Measurements from ENCODE around the gene PMVK.

PMVK gene

DNA sequence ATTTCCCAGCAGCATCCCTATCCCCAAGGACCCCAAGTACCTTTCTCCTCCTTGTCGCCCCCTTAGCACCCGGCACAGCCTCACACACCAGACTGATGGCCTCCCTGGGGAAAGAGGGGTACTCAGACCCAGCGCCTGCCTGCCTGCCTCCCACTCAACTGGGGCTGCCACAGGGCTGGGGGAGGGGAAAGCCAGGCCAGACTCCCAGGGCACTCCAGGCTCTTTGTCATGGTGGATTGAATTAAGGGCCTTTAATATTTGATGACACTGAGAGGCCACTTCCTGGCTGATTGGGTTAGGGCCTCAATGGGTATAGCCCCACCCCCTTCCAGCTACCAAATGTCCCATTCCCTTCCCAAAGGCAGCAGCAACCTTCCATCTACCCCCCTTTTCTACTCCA is 32.2 kb upstream of the PMVK start:
- no peak for DNase-seq (ENCODE audit: extremely low read depth, insufficient read length)
- TF ChIP-seq, protein P1, sequence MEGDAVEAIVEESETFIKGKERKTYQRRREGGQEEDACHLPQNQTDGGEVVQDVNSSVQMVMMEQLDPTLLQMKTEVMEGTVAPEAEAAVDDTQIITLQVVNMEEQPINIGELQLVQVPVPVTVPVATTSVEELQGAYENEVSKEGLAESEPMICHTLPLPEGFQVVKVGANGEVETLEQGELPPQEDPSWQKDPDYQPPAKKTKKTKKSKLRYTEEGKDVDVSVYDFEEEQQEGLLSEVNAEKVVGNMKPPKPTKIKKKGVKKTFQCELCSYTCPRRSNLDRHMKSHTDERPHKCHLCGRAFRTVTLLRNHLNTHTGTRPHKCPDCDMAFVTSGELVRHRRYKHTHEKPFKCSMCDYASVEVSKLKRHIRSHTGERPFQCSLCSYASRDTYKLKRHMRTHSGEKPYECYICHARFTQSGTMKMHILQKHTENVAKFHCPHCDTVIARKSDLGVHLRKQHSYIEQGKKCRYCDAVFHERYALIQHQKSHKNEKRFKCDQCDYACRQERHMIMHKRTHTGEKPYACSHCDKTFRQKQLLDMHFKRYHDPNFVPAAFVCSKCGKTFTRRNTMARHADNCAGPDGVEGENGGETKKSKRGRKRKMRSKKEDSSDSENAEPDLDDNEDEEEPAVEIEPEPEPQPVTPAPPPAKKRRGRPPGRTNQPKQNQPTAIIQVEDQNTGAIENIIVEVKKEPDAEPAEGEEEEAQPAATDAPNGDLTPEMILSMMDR (IDR thresholded peaks at IDR 0.05; ENCODE audit: insufficient read depth, low read length, poor library complexity, severe bottlenecking), result no peak

DNA sequence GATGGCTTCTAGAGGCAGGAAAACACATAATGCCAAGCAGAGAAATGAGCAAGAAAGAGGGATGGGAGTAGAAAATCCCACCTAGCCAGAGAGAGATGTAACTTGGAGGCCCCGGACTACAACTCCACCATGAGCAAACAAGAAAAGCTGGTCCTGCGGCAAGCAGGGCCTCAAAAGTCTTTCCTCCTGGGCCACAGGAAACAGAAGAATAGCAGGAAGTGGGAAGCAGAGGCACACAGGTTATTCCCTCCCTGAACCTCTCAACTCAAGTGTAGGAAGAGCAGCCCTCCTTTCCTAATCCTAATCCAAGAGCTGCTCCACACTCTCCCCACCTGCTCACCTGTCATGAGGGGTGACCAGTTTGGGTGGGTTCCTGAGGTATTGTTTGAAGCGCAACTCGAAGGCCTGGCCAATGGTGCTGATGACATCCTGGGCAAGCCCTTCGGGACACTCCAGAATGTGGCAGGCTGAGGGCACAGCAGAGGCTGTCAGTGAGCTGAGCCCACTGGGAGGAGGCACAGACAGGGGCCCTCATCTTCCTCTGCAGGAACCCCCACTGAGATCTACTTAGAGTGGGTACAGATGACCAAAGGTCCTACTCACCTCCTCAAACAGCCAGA is 30.9 kb upstream of the PMVK start:
- Histone ChIP-seq H3K4me3 (replicated peaks; ENCODE audit: low read depth, low read length) (no peak overlapping the region), H3K36me3 (ENCODE audit: control insufficient read depth, insufficient read depth, low read length) (peaks cover 41% of the 10 kb centered on the region)
- TF ChIP-seq, protein P1 (IDR thresholded peaks at IDR 0.05; ENCODE audit: insufficient read depth, low read length, poor library complexity, severe bottlenecking), result no peak

More for the DNA sequence above, 32.2 kb upstream of the PMVK start:
- no peak overlapping the region; the same call in 1 of the 2 replicates for H3K4me3 ChIP-seq (replicated peaks; ENCODE audit: low read depth, low read length)
- H3K36me3 ChIP-seq (ENCODE audit: control insufficient read depth, insufficient read depth, low read length), result peaks cover 36% of the 10 kb centered on the region
- H3K27me3 ChIP-seq (replicated peaks; ENCODE audit: control insufficient read depth, insufficient read depth, low read length), result no peaks in the 10 kb centered on the region

GRCh38 chr1:154966111-154966510 is 29.6 kb upstream of the PMVK start:
- Histone ChIP-seq H3K4me3 (replicated peaks; ENCODE audit: low read depth, low read length) (no peak overlapping the region), H3K27me3 (replicated peaks; ENCODE audit: control insufficient read depth, insufficient read depth, low read length) (no peaks in the 10 kb centered on the region), H3K36me3 (ENCODE audit: control insufficient read depth, insufficient read depth, low read length) (peaks cover 41% of the 10 kb centered on the region)
- DNase-seq (ENCODE audit: extremely low read depth, insufficient read length), result no peak
- TF ChIP-seq, protein P1 (IDR thresholded peaks at IDR 0.05; ENCODE audit: insufficient read depth, low read length, poor library complexity, severe bottlenecking), result no peak

More for the DNA sequence above, 30.9 kb upstream of the PMVK start:
- DNase-seq (ENCODE audit: extremely low read depth, insufficient read length), result no peak
- H3K27me3 ChIP-seq (replicated peaks; ENCODE audit: control insufficient read depth, insufficient read depth, low read length), result no peaks in the 10 kb centered on the region

DNA sequence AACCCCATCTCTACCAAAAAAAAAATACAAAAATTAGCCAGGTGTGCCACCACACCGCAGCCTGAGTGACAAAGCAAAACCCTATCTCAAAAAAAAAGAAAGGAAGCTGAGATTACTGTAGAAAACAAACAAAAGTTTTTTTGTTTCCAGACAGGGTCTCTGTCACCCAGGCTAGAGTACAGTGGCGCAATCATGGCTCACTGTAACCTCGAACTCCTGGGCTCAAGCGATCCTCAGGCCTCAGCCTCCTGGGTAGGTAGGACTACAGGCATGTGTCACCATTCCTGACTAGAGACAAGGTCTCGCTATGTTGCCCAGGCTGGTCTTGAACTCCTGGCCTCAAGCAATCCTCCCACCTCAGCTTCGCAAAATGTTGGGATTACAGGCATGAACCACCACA is 27.8 kb upstream of the PMVK start:
- TF ChIP-seq, protein P1 (IDR thresholded peaks at IDR 0.05; ENCODE audit: insufficient read depth, low read length, poor library complexity, severe bottlenecking), result no peak
- no peak overlapping the region for H3K4me3 ChIP-seq (replicated peaks; ENCODE audit: low read depth, low read length)
- peaks cover 42% of the 10 kb centered on the region for H3K36me3 ChIP-seq (ENCODE audit: control insufficient read depth, insufficient read depth, low read length)
- no peaks in the 10 kb centered on the region for H3K27me3 ChIP-seq (replicated peaks; ENCODE audit: control insufficient read depth, insufficient read depth, low read length)
- no peak for DNase-seq (ENCODE audit: extremely low read depth, insufficient read length)

DNA sequence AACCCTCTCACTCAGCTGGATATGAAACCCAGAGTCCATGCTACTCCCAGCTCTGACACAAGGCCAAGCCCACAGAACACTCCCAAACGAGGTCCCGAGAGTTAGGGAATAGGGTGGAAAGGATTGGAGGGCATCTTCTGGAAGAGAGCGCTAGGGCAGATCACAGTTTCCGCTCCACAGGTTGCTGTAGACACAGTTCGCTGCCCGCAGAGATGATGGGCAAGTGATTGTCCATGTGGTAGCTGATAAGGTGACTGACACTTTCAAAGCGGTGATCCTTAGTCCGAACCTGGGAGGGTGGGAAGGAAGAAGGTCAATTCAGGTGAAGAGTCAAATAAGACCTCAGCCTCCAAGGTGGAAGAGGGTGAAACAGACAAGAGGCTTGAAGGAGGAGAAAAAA is 27.1 kb upstream of the PMVK start:
- DNase-seq (ENCODE audit: extremely low read depth, insufficient read length), result no peak
- TF ChIP-seq, protein P1 (IDR thresholded peaks at IDR 0.05; ENCODE audit: insufficient read depth, low read length, poor library complexity, severe bottlenecking), result no peak
- Histone ChIP-seq H3K4me3 (replicated peaks; ENCODE audit: low read depth, low read length) (no peak overlapping the region), H3K36me3 (ENCODE audit: control insufficient read depth, insufficient read depth, low read length) (peaks cover 47% of the 10 kb centered on the region), H3K27me3 (replicated peaks; ENCODE audit: control insufficient read depth, insufficient read depth, low read length) (no peaks in the 10 kb centered on the region)
